Lung (tissue), 12 donors: ENCODE results near the gene TMEM50B. TPM values are rescaled to one million over a fixed set of nuclear protein-coding genes. Genes with fewer than 3 reads are reported as not detected.
"Not testable (repeated sequence)": the region's sequence is repeated elsewhere in the genome, so short reads cannot be mapped to it uniquely, and the experiment has no call there.

Source experiments
- ATAC-seq: fragments of 200-7000 bp; cut with Tn5 transposase; one replicate; pipeline ENCODE4 v1.9.1; 2020; ENCODE audit warnings: moderate number of reproducible peaks; ENCODE audit not compliant: insufficient read depth, low FRiP score
- DNase-seq, 3 donors: peaks; one replicate each; pipeline ENCODE4 v3.0.0-alpha.2; 2013 to 2017
- H3K27ac ChIP-seq, 2 donors: one replicate each; pipeline ENCODE4 v1.5.1; 2013; ENCODE audit warnings: mild to moderate bottlenecking in 2 of 2, moderate library complexity in 2 of 2, control low read depth in 1 of 2, inconsistent platforms in 1 of 2, low read depth in 1 of 2, low read length in 1 of 2
- H3K27me3 ChIP-seq, 3 donors: one replicate each; pipeline ENCODE4 v1.5.1; 2013; ENCODE audit warnings: low read length in 2 of 3; ENCODE audit not compliant: control insufficient read depth in 3 of 3, insufficient read depth in 3 of 3
- H3K36me3 ChIP-seq, 4 donors: one replicate each; pipeline ENCODE4 v1.5.1; 2013; ENCODE audit warnings: low read length in 4 of 4, mild to moderate bottlenecking in 1 of 4, moderate library complexity in 1 of 4; ENCODE audit not compliant: control insufficient read depth in 4 of 4, insufficient read depth in 4 of 4
- H3K4me1 ChIP-seq, 5 donors: one replicate each; pipeline ENCODE4 v1.5.1; 2013; ENCODE audit warnings: low read length in 5 of 5, mild to moderate bottlenecking in 2 of 5, moderate library complexity in 1 of 5; ENCODE audit not compliant: control insufficient read depth in 5 of 5, insufficient read depth in 5 of 5
- H3K4me3 ChIP-seq: one replicate; pipeline ENCODE4 v1.5.1; 2013; ENCODE audit warnings: mild to moderate bottlenecking, control low read depth, moderate library complexity
- H3K9ac ChIP-seq, 2 donors: one replicate each; pipeline ENCODE4 v1.5.1; 2013; ENCODE audit warnings: low read length in 2 of 2, control low read depth in 1 of 2; ENCODE audit not compliant: insufficient read depth in 1 of 2
- H3K9me3 ChIP-seq, 4 donors: one replicate each; pipeline ENCODE4 v1.5.1; 2013; ENCODE audit warnings: low read length in 3 of 4, mild to moderate bottlenecking in 1 of 4, moderate library complexity in 1 of 4; ENCODE audit not compliant: control insufficient read depth in 4 of 4, insufficient read depth in 3 of 4
- WGBS, 2 donors: extraction: QIAGEN DNeasy Blood & Tissue Kit; methylation state at CpG; one replicate each; pipeline ENCODE4 v1.1.7; 2013; 5-methylcytosine and 5-hydroxymethylcytosine counted together
- polyA plus RNA-seq, 2 donors: library from polyadenylated mRNA; stranded (reverse); fragments of 200-250 nt; gene quantifications; one replicate each; pipeline ENCODE4 v1.2.1, GENCODE V29; 2013
- total RNA-seq, 2 donors: library from RNA; depleted of rRNA in 1 of 2; stranded (reverse); fragments of >200 nt in 1 of 2; gene quantifications; one replicate each; pipeline ENCODE4 v1.2.1, GENCODE V29; 2014 to 2021
- TF ChIP-seq, protein P1 (sequence below): IDR thresholded peaks from 2 replicates; pipeline ENCODE4 v1.5.1; 2012; ENCODE audit warnings: mild to moderate bottlenecking; ENCODE audit errors: control extremely low read depth, extremely low read depth
- donor health status: control.
- donor health status: control.
- donor health status: Bipolar disorder and iron deficiency.
- donor health status: healthy.
- donor health status: DM: yes; HTN: yes; CAD: no.

The TMEM50B gene
- total and polyA plus RNA-seq, 4 donors: 35.4 to 73.6 (median 48.4) TPM

- 91% methylated on average over 4 of the region's 4 CpGs for WGBS, 2 donors
- peaks cover 6 to 15% (median 7%) of the 10 kb centered on the region in 4 donors for H3K36me3 ChIP-seq
- no peaks in the 10 kb centered on the region for H3K27me3 ChIP-seq
- H3K4me1 ChIP-seq: peaks cover 0 to 4% (median 2%) of the 10 kb centered on the region in 5 donors
- TF ChIP-seq, protein P1, sequence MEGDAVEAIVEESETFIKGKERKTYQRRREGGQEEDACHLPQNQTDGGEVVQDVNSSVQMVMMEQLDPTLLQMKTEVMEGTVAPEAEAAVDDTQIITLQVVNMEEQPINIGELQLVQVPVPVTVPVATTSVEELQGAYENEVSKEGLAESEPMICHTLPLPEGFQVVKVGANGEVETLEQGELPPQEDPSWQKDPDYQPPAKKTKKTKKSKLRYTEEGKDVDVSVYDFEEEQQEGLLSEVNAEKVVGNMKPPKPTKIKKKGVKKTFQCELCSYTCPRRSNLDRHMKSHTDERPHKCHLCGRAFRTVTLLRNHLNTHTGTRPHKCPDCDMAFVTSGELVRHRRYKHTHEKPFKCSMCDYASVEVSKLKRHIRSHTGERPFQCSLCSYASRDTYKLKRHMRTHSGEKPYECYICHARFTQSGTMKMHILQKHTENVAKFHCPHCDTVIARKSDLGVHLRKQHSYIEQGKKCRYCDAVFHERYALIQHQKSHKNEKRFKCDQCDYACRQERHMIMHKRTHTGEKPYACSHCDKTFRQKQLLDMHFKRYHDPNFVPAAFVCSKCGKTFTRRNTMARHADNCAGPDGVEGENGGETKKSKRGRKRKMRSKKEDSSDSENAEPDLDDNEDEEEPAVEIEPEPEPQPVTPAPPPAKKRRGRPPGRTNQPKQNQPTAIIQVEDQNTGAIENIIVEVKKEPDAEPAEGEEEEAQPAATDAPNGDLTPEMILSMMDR: no peak
- H3K4me3 ChIP-seq: no peak overlapping the region
- H3K27ac ChIP-seq: no peak overlapping the region
- DNase-seq (peak in 1 of 3 donors; percentile 12), ATAC-seq (no peak)
- no peaks in the 10 kb centered on the region for H3K9me3 ChIP-seq
- H3K9ac ChIP-seq: no peak overlapping the region
Observed at GRCh38 chr21:33449616-33450015, 30.2 kb downstream of the TMEM50B start.

- H3K27me3 ChIP-seq, ATAC-seq, H3K9me3 ChIP-seq, DNase-seq, H3K4me3 ChIP-seq, H3K27ac ChIP-seq, H3K9ac ChIP-seq: not testable (repeated sequence)
- 96 to 99% methylated on average over 6 of the region's 6 CpGs for WGBS, 2 donors
- H3K36me3 ChIP-seq: peaks cover 0 to 11% (median 3%) of the 10 kb centered on the region in 4 donors
- H3K4me1 ChIP-seq: peaks cover 0 to 22% (median 8%) of the 10 kb centered on the region in 5 donors
Observed at GRCh38 chr21:33446620-33447019, 33.2 kb downstream of the TMEM50B start.

DNA sequence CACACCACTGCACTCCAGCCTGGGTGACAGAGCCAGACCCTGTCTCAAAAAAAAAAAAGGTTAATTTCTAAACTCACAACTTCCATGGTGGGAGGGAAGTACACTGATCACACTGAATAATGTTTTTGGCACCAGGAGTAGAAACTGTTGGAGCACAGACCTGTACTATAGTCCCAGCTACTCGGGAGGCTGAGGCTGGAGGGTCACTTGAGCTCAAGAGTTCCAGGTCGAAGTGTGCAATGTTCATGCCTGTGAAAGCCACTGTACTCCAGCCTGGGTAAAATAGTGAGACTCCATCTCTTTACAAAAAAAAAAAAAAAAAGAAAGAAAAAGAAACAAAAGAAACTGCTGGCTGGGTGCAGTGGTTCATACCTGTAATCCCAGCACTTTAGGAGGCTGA, 35.3 kb downstream of the TMEM50B start:
- no peaks in the 10 kb centered on the region for H3K27me3 ChIP-seq
- ATAC-seq (no peak), DNase-seq (peak; percentile 51 to 60 (median 58))
- peaks cover 0 to 8% (median 3%) of the 10 kb centered on the region in 4 donors for H3K36me3 ChIP-seq
- 56 to 73% methylated on average over 2 of the region's 2 CpGs for WGBS, 2 donors
- H3K4me3 ChIP-seq: no peak overlapping the region
- no peak overlapping the region for H3K9ac ChIP-seq
- no peaks in the 10 kb centered on the region for H3K9me3 ChIP-seq
- TF ChIP-seq, protein P1: no peak
- peak overlapping the region in 1 of 2 donors; percentile 68 for H3K27ac ChIP-seq
- H3K4me1 ChIP-seq: peaks cover 0 to 28% (median 8%) of the 10 kb centered on the region in 5 donors

DNA sequence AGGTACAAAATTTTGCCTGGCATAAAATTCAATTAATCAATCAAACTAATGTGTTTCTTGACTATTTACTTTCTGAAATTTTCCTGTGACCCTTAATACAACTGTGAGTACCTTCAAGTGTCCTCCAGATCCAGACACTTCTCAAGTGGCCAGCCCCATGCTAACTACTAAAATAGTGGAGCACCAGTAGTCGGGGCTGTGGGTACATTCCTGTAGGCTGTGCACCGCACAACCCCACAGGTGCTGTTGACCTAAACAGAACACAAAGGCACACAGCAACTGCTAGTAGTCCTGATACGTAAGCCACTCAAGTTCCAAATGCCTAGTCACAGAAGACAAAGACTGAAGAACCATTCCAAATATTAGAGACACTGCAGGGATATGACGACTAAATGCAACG, 36.6 kb downstream of the TMEM50B start:
- H3K9me3 ChIP-seq: no peaks in the 10 kb centered on the region
- peak; percentile 53 to 67 (median 62) for DNase-seq
- no peak overlapping the region for H3K9ac ChIP-seq
- TF ChIP-seq, protein P1: no peak
- H3K4me3 ChIP-seq: no peak overlapping the region
- peak; percentile 16 for ATAC-seq
- peak overlapping the region in 1 of 2 donors; percentile 68 for H3K27ac ChIP-seq
- 68 to 83% methylated on average over 5 of the region's 5 CpGs for WGBS, 2 donors
- peaks cover 2 to 7% (median 5%) of the 10 kb centered on the region in 4 donors for H3K36me3 ChIP-seq
- no peaks in the 10 kb centered on the region for H3K27me3 ChIP-seq
- H3K4me1 ChIP-seq: peaks cover 0 to 28% (median 8%) of the 10 kb centered on the region in 5 donors
